HG02884 (cell line): ENCODE results near the gene GCLC.

Experiments used
- ATAC-seq: cut with Tn5 transposase; IDR thresholded peaks from one replicate; pipeline ENCODE4 v1.9.1; 2021; ENCODE audit warnings: mild to moderate bottlenecking, moderate library complexity; ENCODE audit not compliant: unreplicated experiment

Gene GCLC

GRCh38 chr6:53461041-53461656 lies 83.8 kb downstream of the GCLC start:
- peak; percentile 65 for ATAC-seq

GRCh38 chr6:53458105-53458866 lies 86.6 kb downstream of the GCLC start:
- ATAC-seq = peak; percentile 45

GRCh38 chr6:53456809-53457208 lies 88.1 kb downstream of the GCLC start:
- no peak for ATAC-seq

- ATAC-seq = no peak
These were observed 89.2 kb downstream of the GCLC start for GRCh38 chr6:53455678-53456077.

- ATAC-seq = no peak
These were observed 93.7 kb downstream of the GCLC start for GRCh38 chr6:53451165-53451564.

- no peak for ATAC-seq
These were observed 97.0 kb downstream of the GCLC start for GRCh38 chr6:53447865-53448264.
